ENCODE results near the gene CAMK2B.
"Not testable (repeated sequence)": the region's sequence is repeated elsewhere in the genome, so short reads cannot be mapped to it uniquely, and the experiment has no call there.

Gene CAMK2B

GRCh38 chr7:44175730-44176129 lies 149.7 kb downstream of the CAMK2B start:
- Histone ChIP-seq H4K20me1 (no peaks in the 10 kb centered on the region), H3K36me3 (no peaks in the 10 kb centered on the region), H3K27ac (no peak overlapping the region), H3K4me1 (peaks cover 0 to 26% (median 7%) of the 10 kb centered on the region in 10 experiments; a peak in 9 of 20 replicates), H3K4me2 (peak overlapping the region in 1 of 11 experiments; percentile 11; a peak in 1 of 22 replicates), H3K9ac (no peak overlapping the region), H3K27me3 (no peaks in the 10 kb centered on the region), H3K4me3 (no peak overlapping the region), H3K9me3 (replicated peaks in 1 of 11) (peaks cover 0 to 16% (median 11%) of the 10 kb centered on the region in 11 experiments; a peak in 13 of 22 replicates)
- TF ChIP-seq Cebpa-rat (IDR thresholded peaks at IDR 0.05) = no peak

GRCh38 chr7:44174694-44174948 lies 150.8 kb downstream of the CAMK2B start:
- not testable (repeated sequence) for H3K4me3 ChIP-seq, H4K20me1 ChIP-seq, H3K4me2 ChIP-seq, H3K36me3 ChIP-seq, H3K9ac ChIP-seq, H3K27ac ChIP-seq, H3K27me3 ChIP-seq
- Histone ChIP-seq H3K9me3 (replicated peaks in 1 of 11) (peaks cover 0 to 18% (median 11%) of the 10 kb centered on the region in 11 experiments; a peak in 13 of 22 replicates), H3K4me1 (peaks cover 0 to 22% (median 6%) of the 10 kb centered on the region in 10 experiments; a peak in 9 of 20 replicates)

- H3K9me3 ChIP-seq (replicated peaks in 1 of 11) = peaks cover 0 to 18% (median 12%) of the 10 kb centered on the region in 11 experiments; a peak in 14 of 22 replicates
- no peak for TF ChIP-seq Cebpa-rat (IDR thresholded peaks at IDR 0.05)
- H3K4me1 ChIP-seq = peaks cover 0 to 17% (median 5%) of the 10 kb centered on the region in 10 experiments; a peak in 8 of 20 replicates
Observed at GRCh38 chr7:44173911-44174693, 151.3 kb downstream of the CAMK2B start.

GRCh38 chr7:44172803-44173424 lies 152.5 kb downstream of the CAMK2B start:
- H3K4me2 ChIP-seq = no peak overlapping the region
- no peak overlapping the region for H3K9ac ChIP-seq
- H3K27me3 ChIP-seq = no peaks in the 10 kb centered on the region
- no peaks in the 10 kb centered on the region for H4K20me1 ChIP-seq
- H3K27ac ChIP-seq = no peak overlapping the region
- peaks cover 0 to 18% (median 12%) of the 10 kb centered on the region in 11 experiments; a peak in 14 of 22 replicates for H3K9me3 ChIP-seq (replicated peaks in 1 of 11)
- no peak for TF ChIP-seq Cebpa-rat (IDR thresholded peaks at IDR 0.05)
- no peaks in the 10 kb centered on the region for H3K36me3 ChIP-seq
- H3K4me3 ChIP-seq = no peak overlapping the region
- peaks cover 0 to 23% (median 11%) of the 10 kb centered on the region in 10 experiments; a peak in 15 of 20 replicates for H3K4me1 ChIP-seq

More at GRCh38 chr7:44173911-44174693, 151.3 kb downstream of the CAMK2B start:
- Histone ChIP-seq H3K36me3 (no peaks in the 10 kb centered on the region), H3K4me2 (peak overlapping the region in 1 of 11 experiments; percentile 22; a peak in 1 of 22 replicates), H3K27ac (no peak overlapping the region), H3K9ac (no peak overlapping the region), H4K20me1 (no peaks in the 10 kb centered on the region), H3K27me3 (no peaks in the 10 kb centered on the region), H3K4me3 (no peak overlapping the region)

GRCh38 chr7:44172352-44172751 lies 153.0 kb downstream of the CAMK2B start:
- peaks cover 0 to 21% (median 16%) of the 10 kb centered on the region in 10 experiments; a peak in 14 of 20 replicates for H3K4me1 ChIP-seq
- peaks cover 0 to 18% (median 12%) of the 10 kb centered on the region in 11 experiments; a peak in 14 of 22 replicates for H3K9me3 ChIP-seq (replicated peaks in 1 of 11)
- H3K4me3 ChIP-seq = no peak overlapping the region
- no peak overlapping the region for H3K9ac ChIP-seq
- H3K36me3 ChIP-seq = no peaks in the 10 kb centered on the region
- no peaks in the 10 kb centered on the region for H3K27me3 ChIP-seq
- H3K4me2 ChIP-seq = no peak overlapping the region
- H4K20me1 ChIP-seq = no peaks in the 10 kb centered on the region
- TF ChIP-seq Cebpa-rat (IDR thresholded peaks at IDR 0.05) = no peak
- no peak overlapping the region for H3K27ac ChIP-seq

- H3K9ac ChIP-seq, H4K20me1 ChIP-seq, H3K27ac ChIP-seq, H3K36me3 ChIP-seq, H3K4me3 ChIP-seq, H3K27me3 ChIP-seq, H3K4me2 ChIP-seq: not testable (repeated sequence)
- H3K9me3 ChIP-seq (replicated peaks in 1 of 11) = peaks cover 0 to 18% (median 12%) of the 10 kb centered on the region in 11 experiments; a peak in 14 of 22 replicates
- peaks cover 0 to 20% (median 17%) of the 10 kb centered on the region in 10 experiments; a peak in 14 of 20 replicates for H3K4me1 ChIP-seq
Observed at GRCh38 chr7:44171901-44172300, 153.5 kb downstream of the CAMK2B start.

GRCh38 chr7:44167920-44168319 lies 157.5 kb downstream of the CAMK2B start:
- H3K36me3 ChIP-seq = no peaks in the 10 kb centered on the region
- H3K9ac ChIP-seq = no peak overlapping the region
- H3K9me3 ChIP-seq (replicated peaks in 1 of 11) = peaks cover 5 to 38% (median 23%) of the 10 kb centered on the region in 11 experiments; a peak in 20 of 22 replicates
- H3K4me2 ChIP-seq = peak overlapping the region in 7 of 11 experiments; percentile 7 to 38 (median 20); a peak in 9 of 22 replicates
- no peak overlapping the region for H3K27ac ChIP-seq
- TF ChIP-seq Cebpa-rat (IDR thresholded peaks at IDR 0.05) = no peak
- H3K4me3 ChIP-seq = no peak overlapping the region
- H3K4me1 ChIP-seq = peaks cover 0 to 16% (median 11%) of the 10 kb centered on the region in 10 experiments; a peak in 11 of 20 replicates
- H3K27me3 ChIP-seq = no peaks in the 10 kb centered on the region
- no peaks in the 10 kb centered on the region for H4K20me1 ChIP-seq
